HG03520 (cell line): ENCODE data around the gene POLR2I.

Experiments used
- ATAC-seq: cut with Tn5 transposase; IDR thresholded peaks from one replicate; pipeline ENCODE4 v1.9.1; 2021; ENCODE audit warnings: mild to moderate bottlenecking, moderate library complexity; ENCODE audit not compliant: unreplicated experiment

Gene POLR2I

DNA sequence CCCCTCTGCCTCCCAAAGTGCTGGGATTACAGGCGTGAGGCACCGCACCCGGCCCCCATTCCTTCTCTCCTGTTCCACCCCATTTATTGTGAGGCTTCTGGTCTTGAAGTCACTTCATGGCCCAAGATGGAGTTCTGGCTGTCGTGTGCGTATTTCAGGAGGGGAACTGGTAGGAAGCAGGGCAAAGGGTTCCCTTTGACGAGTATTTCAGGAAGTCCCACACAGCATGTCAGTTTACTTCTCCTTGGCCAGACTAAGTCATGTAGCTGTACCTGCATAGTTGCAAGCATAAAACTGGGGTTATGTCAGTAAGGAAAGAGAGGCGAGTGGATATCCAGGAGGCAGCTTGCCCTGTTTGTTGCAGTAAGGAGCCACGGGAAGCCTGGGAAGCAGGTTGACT is 49.8 kb downstream of the POLR2I start:
- ATAC-seq, result no peak
